Activated CD4-positive, alpha-beta T cell treated with anti-CD3 and anti-CD28 coated beads, Interleukin-2, amount 50 U/mL, for 16 hours (primary cell): Measurements from ENCODE around the gene OR11G2.
"Not testable (repeated sequence)": the region's sequence is repeated elsewhere in the genome, so short reads cannot be mapped to it uniquely, and the experiment has no call there.

Experiments used
- DNase-seq: peaks from one replicate; pipeline ENCODE4 v3.0.0-alpha.2; 2020

Gene OR11G2, protein sequence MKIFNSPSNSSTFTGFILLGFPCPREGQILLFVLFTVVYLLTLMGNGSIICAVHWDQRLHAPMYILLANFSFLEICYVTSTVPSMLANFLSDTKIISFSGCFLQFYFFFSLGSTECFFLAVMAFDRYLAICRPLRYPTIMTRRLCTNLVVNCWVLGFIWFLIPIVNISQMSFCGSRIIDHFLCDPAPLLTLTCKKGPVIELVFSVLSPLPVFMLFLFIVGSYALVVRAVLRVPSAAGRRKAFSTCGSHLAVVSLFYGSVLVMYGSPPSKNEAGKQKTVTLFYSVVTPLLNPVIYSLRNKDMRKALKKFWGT

DNA sequence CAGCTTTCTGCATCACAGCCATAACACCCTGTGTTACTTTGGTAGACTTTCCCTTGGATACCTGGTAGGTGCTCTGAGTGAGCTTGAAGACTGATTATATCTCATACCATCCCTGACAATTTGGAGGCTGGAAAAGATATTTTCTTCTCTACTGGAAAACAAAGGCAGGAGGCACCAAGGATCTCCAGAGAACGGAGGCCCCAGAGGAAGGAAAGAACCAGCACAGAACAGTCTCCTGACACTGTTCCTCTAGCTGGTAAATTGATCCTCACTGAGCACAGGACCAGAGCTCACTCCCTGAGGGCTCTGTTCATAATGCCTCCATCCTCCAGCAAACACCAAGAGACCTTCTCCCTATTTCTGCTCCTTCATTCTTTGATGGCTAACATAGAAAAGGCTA, at the start of gene OR11G2:
Gene OR11G2, plus strand, starts transcription at position 301 of the 400 bp plus-strand sequence. CDS start 6,542 bp downstream, outside the sequence.
- no peak for DNase-seq

DNA sequence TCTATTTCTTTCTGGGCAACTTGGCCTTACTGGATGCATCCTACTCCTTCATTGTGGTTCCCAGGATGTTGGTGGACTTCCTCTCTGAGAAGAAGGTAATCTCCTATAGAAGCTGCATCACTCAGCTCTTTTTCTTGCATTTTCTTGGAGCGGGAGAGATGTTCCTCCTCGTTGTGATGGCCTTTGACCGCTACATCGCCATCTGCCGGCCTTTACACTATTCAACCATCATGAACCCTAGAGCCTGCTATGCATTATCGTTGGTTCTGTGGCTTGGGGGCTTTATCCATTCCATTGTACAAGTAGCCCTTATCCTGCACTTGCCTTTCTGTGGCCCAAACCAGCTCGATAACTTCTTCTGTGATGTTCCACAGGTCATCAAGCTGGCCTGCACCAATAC, 46.8 kb upstream of the OR11G2 start:
- no peak for DNase-seq

DNA sequence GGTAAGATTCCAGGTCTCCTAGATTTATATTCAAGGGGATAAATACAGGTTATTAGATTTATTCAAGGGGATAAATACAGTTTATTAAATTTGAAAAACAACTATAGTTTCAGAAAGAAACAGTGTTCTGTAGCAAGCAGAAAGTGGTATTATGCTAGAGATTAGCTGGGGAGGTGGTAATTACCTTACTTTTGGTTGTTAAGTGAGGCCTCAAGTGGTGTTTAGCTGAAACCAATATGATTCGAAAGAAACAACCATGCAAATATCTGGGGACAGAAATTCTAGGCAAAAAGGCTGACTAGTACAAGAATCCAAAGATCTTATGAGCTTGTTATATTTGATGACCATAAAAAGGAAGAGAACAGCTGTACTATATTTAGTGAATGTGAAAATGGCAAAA, 45.9 kb upstream of the OR11G2 start:
- no peak for DNase-seq

DNA sequence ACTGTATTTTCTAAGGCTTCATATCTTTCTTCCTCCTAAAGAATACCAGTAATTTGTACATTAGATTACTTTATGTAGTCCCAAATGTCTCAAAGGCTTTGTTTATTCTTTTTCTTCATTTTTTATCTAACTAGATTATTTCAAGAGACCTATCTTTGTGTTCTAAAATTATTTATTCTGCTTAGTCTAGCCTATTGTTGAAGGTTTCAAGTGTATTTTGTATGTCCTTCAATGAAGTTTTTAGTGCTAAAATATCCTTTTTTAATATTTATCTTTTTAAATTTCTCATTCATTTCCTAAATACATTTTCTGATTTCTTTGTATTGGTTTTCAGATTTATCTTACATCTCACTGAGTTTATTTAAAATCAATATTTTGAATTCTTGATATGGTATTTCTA, 26.2 kb upstream of the OR11G2 start:
- no peak for DNase-seq

DNA sequence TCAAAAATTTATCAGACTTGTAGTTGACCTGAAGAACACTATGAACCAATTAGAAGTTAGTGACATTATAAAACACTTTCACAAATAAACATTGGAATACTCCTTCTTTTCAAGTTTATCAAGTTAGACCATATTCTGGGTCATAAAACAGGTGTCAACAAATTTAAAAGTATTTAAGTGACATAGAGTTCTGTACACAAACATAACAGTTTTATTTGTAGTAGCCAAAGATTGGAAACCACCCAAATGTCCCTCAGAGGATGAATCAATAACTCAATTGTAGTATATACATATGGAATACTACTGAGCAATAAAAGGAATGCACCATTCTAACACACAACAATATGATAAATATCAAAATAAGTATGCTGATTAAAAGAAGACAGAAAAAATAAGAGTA, 23.6 kb upstream of the OR11G2 start:
- DNase-seq, result no peak

DNA sequence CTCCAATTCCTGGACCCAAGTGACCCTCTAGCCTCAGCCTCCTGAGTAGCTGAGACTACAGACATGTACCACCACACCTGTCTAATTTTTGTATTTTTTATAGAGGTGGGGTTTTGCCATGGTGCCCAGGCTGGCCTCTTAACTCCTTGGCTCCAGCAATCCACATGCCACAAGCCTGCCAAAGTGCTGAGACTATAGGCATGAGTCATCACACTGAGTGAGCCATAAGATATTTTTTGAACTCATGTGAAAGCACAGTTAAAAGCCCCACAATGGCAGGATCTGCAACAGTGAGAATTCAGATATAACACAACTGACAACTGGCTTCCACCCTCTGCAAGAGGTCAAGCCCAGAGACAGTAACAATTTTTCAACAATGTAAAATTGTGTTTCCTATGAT, 20.8 kb upstream of the OR11G2 start:
- not testable (repeated sequence) for DNase-seq

DNA sequence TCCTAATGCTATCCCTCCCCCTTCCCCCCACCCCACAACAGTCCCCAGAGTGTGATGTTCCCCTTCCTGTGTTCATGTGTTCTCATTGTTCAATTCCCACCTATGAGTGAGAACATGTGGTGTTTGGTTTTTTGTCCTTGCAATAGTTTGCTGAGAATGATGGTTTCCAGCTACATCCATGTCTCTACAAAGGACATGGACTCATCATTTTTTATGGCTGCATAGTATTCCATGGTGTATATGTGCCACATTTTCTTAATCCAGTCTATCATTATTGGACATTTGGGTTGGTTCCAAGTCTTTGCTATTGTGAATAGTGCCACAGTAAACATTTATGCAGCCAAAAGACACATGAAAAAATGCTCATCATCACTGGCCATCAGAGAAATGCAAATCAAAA, 16.5 kb upstream of the OR11G2 start:
- DNase-seq, result not testable (repeated sequence)

DNA sequence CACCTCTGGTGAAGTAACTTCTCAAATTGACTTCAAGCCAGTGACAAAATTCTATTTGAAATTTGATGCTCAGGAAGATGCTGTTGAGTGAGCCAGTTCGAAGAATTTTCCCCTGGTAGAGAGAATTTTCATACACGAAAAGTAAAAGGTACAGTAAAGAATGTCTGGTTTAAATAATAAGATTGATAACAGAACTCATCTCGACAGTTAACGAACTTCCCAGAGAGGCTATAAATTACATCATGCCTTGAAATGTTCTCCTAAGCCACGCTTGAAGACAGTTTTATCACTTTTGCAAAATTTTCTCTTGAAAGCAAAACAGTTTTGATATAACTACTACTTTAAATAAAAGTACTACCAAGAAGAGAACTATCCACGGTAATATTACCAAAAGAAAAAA, 14.4 kb upstream of the OR11G2 start:
- no peak for DNase-seq

DNA sequence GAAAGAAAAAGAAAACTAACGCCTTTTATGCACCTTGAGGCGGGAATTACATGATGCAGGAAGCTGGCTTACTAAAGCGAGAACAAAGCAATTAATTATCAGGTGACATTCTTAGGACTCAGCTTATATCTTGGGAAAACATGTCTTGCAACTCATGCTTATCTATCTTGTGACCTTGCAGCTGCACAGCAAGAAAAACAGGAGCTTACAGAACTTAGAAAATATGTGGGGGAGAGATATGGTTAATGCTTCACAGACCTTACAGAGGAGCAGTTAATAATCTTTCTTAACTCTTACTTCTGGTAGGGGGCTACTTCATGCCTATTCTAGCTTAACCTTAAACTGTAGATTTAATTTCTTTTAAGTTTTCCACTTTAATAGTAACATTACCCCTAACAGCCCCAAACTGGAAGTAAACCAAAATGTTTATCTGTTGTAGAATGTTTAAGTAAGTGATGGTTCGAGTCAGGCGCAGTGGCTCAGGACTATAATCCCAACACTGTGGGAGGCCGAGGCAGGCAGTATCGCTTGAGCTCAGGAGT, 13.2 kb upstream of the OR11G2 start:
- no peak for DNase-seq

DNA sequence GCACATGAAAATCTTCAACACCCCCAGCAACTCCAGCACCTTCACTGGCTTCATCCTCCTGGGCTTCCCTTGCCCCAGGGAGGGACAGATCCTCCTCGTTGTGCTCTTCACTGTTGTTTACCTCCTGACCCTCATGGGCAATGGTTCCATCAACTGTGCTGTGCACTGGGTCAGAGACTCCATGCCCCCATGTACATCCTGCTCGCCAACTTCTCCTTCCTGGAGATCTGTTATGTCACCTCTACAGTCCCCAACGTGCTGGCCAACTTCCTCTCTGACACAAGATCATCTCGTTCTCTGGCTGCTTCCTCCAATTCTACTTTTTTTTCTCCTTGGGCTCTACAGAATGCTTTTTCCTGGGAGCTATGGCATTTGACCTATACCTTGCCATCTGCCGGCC, 11.5 kb upstream of the OR11G2 start:
- no peak for DNase-seq

DNA sequence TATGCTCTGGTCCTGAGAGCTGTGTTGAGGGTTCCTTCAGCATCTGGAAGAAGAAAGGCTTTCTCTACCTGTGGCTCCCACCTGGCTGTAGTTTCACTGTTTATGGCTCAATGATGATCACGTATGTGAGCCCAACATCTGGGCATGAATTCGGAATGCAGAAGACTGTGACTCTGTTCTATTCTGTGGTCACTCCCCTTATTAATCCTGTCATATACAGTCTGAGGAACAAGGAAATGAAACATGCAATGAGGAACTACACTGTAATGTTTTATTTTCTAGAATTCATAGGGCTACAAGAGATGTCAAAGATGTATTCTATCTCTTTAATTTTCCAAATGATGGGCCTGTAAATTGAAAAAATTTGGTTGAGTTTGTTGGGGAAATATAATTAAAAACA, 10.8 kb upstream of the OR11G2 start:
- DNase-seq, result no peak

DNA sequence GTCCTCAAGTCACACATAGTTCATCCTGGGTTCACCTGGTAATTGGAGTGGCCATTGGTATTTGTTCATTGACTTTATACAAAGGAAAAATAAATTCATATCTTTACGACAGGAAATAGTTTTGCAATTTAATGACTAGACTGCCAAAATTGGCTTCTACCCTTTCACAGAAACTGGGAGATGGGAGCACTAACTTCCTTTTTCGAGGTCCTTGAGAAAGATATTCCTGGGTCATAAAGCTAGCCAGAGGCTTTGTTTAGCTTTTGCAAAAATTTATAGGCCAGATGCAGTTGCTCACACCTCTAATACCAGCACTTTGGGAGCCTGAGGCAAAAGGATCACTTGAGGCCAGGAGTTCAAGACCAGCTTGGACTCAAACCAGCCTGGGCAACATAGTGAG, 10.2 kb upstream of the OR11G2 start:
- no peak for DNase-seq

DNA sequence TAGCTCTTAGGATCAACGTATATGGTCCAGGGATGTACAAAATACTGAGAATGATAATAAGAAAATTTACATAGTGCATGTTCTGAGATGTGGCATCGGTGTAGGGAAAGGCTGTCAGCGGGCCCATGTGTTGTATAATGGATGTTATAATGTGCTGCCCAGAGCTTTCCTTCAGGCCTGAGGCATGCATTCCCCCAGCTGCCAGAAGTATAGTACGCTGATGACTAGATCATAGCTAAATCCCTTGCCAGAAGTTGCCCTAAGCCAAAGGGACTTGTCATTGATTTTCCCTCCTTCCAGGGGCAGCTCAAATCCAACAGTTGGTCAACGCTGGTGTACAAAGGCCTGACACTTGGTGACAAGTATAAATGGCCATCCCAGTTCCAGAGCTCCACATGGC, 6.5 kb upstream of the OR11G2 start:
- no peak for DNase-seq

DNA sequence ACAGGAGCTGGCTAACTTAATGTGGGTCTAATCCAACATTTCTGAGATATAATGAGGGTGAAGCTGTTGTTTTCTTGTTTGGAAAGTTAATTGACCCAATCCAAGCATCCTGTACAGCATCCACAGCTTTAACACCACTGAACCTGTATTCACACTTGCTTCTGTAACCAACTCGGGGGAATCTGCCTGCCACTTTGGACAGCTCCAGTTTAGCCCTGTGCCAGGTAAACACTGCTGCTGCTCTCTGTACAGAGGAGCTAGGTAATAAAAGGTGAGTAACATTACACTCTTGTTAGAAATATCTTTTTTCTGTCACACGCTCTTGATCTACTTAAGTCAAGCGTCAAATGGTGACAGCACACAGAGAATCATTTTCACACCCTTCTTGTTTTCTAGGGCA, 700 bp downstream of the OR11G2 start:
- no peak for DNase-seq

DNA sequence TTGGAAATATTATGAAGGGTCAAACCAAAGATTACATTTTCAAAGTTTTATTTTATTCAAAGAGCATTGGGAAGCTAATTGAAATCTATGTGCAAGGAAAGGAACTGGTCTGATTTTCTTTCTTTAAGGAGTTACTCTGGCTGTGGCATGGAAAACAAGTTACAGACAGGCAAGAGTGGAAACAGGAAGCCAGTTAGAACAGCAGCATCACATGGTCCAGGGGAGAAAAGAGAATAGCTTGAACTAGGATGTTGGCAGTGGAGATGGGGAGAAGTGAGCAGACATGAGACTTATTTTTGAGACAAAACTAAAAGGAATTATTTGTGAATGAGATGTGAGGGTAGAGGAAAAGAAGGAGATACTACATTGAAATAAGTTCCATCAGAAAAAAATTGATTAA, 3.4 kb downstream of the OR11G2 start:
- no peak for DNase-seq

DNA sequence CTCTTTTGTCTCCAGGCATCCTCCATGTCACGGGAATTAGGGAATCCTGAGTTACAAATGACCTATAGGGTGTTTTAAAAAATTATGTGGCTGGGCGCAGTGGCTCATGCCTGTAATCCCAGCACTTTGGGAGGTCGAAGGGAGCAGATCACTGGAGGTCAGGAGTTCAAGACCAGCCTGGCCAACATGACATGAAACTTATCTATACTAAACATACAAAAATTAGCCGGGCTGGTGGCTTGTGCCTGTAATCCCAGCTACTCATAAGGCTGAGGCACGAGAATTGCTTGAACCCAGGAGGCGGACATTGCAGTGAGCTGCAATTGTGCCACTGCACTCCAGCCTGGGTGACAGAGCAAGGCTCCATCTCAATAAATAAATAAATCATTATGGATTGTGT, 4.5 kb downstream of the OR11G2 start:
- not testable (repeated sequence) for DNase-seq

DNA sequence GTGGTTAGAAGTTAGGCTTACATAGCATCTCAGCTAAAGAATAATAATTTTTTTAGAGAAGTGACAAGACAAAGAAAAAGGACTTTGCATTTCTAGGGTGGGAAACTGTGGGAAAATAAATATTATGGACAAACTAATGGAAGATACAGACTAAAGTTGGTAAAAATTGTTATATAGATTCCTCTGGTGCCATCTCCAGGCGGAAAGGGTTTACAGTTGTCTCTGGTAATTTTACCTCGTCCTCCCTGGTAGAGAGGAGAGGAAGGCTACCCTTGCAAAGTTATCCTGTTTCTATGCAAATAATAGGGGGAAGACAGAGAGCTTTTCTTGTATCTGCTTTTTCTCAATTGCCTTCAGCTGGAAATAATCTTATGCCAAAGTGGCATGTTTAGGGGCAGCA, 5.2 kb downstream of the OR11G2 start:
- DNase-seq, result no peak

DNA sequence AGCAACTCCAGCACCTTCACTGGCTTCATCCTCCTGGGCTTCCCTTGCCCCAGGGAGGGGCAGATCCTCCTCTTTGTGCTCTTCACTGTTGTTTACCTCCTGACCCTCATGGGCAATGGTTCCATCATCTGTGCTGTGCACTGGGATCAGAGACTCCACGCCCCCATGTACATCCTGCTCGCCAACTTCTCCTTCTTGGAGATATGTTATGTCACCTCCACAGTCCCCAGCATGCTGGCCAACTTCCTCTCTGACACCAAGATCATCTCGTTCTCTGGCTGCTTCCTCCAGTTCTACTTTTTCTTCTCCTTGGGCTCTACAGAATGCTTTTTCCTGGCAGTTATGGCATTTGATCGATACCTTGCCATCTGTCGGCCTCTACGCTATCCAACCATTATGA, 6.8 kb downstream of the OR11G2 start:
- no peak for DNase-seq

DNA sequence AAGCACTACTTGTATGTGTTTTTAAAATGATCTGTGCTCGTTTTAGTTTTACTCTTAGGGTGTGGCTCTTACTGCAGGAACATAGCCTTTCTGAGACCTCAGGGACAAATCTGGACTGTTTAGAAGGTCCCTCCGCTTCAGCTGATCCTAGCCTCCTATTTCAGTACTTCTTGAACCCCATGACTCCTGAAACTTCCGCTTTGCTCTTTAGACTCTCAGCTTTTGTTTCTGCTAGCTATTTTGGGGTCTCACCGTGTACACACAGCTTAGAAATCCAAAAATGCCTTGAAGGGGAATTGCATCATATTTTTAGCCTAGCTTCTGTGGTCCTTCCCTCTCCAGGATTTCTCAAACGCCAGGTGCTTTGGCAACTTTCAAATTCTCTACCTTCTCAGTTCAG, 8.3 kb downstream of the OR11G2 start:
- DNase-seq, result no peak

DNA sequence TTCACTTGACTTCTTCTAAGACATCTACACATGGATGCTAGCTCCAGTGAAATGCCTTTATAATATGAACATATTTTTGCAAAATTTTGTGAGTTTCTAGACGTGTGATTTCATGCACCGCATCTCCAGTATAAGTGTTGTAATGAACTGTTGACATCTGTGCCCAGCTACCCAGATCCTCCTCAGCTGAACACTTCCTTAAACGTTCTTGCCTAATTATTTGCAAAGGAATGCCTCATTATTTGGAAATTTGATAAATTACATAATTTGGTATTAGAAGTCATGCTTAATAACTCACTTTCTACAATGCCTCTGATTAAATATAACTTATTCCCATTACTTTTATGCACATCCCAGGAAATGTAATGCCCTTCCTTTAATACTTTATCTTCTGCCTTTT, 14.0 kb downstream of the OR11G2 start:
- no peak for DNase-seq

DNA sequence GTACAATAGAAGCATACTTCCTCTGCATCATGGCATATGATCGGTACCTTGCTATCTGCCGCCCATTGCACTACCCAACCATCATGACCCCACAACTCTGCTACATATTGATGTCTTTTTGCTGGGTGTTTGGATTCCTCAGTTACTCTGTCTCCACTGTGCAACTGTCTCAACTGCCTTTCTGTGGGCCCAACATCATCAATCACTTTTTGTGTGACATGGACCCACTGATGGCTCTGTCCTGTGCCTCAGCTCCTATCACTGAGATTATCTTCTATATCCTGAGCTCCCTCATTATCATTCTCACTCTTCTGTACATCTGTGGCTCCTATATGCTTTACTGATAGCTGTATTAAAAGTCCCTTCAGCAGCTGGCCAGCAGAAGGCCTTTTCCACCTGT, 18.9 kb downstream of the OR11G2 start:
- no peak for DNase-seq

DNA sequence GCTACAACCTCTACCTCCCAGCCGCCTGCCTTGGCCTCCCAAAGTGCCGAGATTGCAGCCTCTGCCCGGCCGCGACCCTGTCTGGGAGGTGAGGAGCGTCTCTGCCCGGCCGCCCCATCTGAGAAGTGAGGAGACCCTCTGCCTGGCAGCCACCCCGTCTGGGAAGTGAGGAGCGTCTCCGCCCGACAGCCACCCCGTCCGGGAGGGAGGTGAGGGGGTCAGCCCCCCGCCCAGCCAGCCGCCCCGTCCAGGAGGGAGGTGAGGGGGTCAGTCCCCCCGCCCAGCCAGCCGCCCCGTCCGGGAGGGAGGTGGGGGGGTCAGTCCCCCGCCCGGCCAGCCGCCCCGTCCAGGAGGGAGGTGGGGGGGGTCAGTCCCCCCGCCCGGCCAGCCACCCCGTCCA, 21.7 kb downstream of the OR11G2 start:
- DNase-seq, result not testable (repeated sequence)

DNA sequence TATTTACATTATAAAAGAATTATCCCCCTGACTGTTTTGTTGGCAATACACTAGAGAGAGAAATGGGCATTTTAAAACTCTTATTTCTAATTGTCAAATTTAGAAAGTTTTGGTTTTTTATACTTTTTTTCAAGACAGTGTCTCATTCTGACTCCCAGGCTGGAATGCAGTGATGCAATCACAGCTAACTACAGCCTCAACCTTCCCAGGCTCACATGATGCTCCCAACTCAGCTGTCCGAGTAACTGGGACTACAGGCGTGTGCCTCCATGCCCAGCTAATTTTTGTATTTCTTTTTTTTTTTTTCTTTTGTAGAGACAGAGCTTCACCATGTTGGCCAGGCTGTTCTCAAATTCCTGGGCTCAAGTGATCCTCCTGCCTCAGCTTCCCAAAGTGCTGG, 24.5 kb downstream of the OR11G2 start:
- DNase-seq, result no peak

DNA sequence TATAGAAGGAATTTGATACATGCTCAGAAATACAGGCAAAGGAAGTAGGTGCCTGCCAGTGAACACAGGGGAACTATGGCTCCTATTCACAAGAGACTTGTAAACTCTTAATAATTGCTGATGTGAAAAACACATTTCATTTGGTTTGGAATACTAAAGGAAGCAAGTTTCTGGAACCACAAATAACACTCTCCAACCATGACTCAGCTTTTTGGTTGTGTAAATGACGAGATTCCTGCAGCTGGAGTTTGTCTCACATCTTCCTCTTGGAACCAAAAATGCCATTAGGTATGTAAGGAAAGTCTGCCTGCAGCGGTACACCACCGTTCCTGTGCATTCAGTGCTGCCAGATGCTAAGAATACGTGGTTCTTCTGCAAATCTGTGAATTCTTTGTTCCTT, 28.3 kb downstream of the OR11G2 start:
- DNase-seq, result no peak

DNA sequence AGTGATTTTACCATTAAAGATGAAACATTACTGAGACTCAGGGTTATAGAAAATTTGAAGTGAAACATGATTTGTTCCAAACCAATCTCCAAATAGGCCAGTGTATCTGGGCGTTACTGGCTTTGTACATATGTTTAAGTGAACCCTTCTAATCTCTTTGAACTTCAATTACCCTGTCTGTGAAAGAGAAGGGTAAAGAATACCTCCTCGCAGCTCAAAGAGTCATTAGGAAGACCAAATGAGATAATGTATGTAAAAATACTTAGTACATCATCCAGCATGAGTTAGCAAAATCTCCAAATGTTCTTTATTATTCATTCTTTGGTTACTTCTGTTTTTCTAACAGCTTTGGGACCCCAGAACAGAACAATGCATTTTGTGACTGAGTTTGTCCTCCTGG, 32.7 kb downstream of the OR11G2 start, which contains the start of gene OR11H6:
Gene OR11H6, plus strand, starts transcription at position 301 of the 400 bp plus-strand sequence. Its CDS starts 0 bp downstream, at position 301.
- DNase-seq, result no peak
